Measurements from ENCODE around the gene CHADL. TPM values are rescaled to one million over a fixed set of nuclear protein-coding genes. Genes with fewer than 3 reads are reported as not detected.

CHADL gene
- total and polyA plus RNA-seq, 9 of the 15 experiments (the other 6 are each of a cell fraction or from before 2014, with no cell fraction given) = not detected

GRCh38 chr22:41229730-41230400 lies 10.9 kb downstream of the CHADL start:
- intact Hi-C loops (cut with micrococcal nuclease) (no loop called here), in situ Hi-C loops (cut with MboI) (no loop called here)
- no peak for FAIRE-seq
- ChIA-PET POLR2A (interaction anchor here (1.3 kb wide), 1 partner anchor 14 kb away, joined by 4 read pairs; no protein-coding TSS in a partner anchor), CTCF (ENCODE audit: low intra/inter-chr PET ratio) (no interaction called here)
- no TSS peak for BruUV-seq (replicated peaks)
- Histone ChIP-seq H3K4me2 (ENCODE audit: insufficient read depth, low read length) (no peak overlapping the region), H4K20me1 (replicated peaks; ENCODE audit: control insufficient read depth, insufficient read depth, low read length) (no peaks in the 10 kb centered on the region), H3K36me3 (ENCODE audit: control insufficient read depth, insufficient read depth, low read length) (peaks cover 40% of the 10 kb centered on the region; the same call in 1 of the 3 replicates), H2AFZ (ENCODE audit: low read depth, low read length) (no peak overlapping the region), H3K4me3 (no peak overlapping the region), H3K9me1 (ENCODE audit: control insufficient read depth, insufficient read depth, low read length) (no peaks in the 10 kb centered on the region), H3K79me2 (ENCODE audit: control insufficient read depth, insufficient read depth, low read length) (no peaks in the 10 kb centered on the region), H3K27me3 (ENCODE audit: control insufficient read depth in 2 of 2, insufficient read depth in 2 of 2, low read length in 2 of 2) (no peaks in the 10 kb centered on the region; a peak in 1 of 5 replicates), H3K4me1 (replicated peaks in 1 of 2; ENCODE audit: control insufficient read depth in 2 of 2, insufficient read depth in 2 of 2, low read length in 2 of 2) (peaks cover 0 to under 1% of the 10 kb centered on the region in 2 experiments; a peak in 2 of 5 replicates), H3K9me3 (replicated peaks; ENCODE audit: control insufficient read depth, insufficient read depth, low read depth, low read length) (no peaks in the 10 kb centered on the region), H3K27ac (ENCODE audit: extremely low read depth, low read depth, low read length) (no peak overlapping the region), H3K9ac (ENCODE audit: insufficient read depth in 1 of 2, low read depth in 2 of 2, low read length in 2 of 2) (no peak overlapping the region)
- no peak for DNase-seq (ENCODE audit: extremely low read depth in 1 of 4, low spot score in 3 of 4)
- ATAC-seq = no peak
- WGBS (ENCODE audit: insufficient coverage, low coverage, missing lambda C conversion rate) = 91% methylated on average over 7 of the region's 17 CpGs
- TF ChIP-seq ZSCAN29 (IDR thresholded peaks at IDR 0.05) (no peak), PTTG1 (tag; IDR thresholded peaks at IDR 0.05; ENCODE audit: low read depth) (no peak), ZNF3 (CRISPR knock-in tag; IDR thresholded peaks at IDR 0.05) (no peak), E4F1 (CRISPR knock-in tag; IDR thresholded peaks at IDR 0.05; ENCODE audit: borderline replicate concordance) (no peak), ZNF121 (CRISPR knock-in tag; conservative IDR thresholded peaks at IDR 0.05) (no peak), BRF2 (IDR thresholded peaks at IDR 0.05; ENCODE audit: borderline replicate concordance, insufficient read depth, insufficient read length) (no peak), CHD2 (IDR thresholded peaks at IDR 0.05; ENCODE audit: low read depth, low read length) (no peak), E2F4 (CRISPR knock-in tag; IDR thresholded peaks at IDR 0.05; ENCODE audit: low read depth) (no peak)
- TF ChIP-seq, protein P1, sequence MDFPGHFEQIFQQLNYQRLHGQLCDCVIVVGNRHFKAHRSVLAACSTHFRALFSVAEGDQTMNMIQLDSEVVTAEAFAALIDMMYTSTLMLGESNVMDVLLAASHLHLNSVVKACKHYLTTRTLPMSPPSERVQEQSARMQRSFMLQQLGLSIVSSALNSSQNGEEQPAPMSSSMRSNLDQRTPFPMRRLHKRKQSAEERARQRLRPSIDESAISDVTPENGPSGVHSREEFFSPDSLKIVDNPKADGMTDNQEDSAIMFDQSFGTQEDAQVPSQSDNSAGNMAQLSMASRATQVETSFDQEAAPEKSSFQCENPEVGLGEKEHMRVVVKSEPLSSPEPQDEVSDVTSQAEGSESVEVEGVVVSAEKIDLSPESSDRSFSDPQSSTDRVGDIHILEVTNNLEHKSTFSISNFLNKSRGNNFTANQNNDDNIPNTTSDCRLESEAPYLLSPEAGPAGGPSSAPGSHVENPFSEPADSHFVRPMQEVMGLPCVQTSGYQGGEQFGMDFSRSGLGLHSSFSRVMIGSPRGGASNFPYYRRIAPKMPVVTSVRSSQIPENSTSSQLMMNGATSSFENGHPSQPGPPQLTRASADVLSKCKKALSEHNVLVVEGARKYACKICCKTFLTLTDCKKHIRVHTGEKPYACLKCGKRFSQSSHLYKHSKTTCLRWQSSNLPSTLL (IDR thresholded peaks at IDR 0.05) = no peak
- TF ChIP-seq, protein P2, sequence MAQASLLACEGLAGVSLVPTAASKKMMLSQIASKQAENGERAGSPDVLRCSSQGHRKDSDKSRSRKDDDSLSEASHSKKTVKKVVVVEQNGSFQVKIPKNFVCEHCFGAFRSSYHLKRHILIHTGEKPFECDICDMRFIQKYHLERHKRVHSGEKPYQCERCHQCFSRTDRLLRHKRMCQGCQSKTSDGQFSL (CRISPR knock-in tag; IDR thresholded peaks at IDR 0.05) = no peak
- TF ChIP-seq, protein P2 (tag; IDR thresholded peaks at IDR 0.05) = no peak
- TF ChIP-seq, protein P3, sequence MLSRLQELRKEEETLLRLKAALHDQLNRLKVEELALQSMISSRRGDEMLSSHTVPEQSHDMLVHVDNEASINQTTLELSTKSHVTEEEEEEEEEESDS (CRISPR knock-in tag; IDR thresholded peaks at IDR 0.05) = no peak
